ENCODE measurements around the gene CIC.

Gene CIC

GRCh38 chr19:42292042-42292960, 23.2 kb downstream of the CIC start:
- Mint-ChIP-seq H3K36me3 (ENCODE audit: insufficient read depth) (peaks cover 16% of the 10 kb centered on the region), H3K27ac (ENCODE audit: low read depth) (peak overlapping the region; percentile 35), H3K4me1 (peaks cover 12% of the 10 kb centered on the region), H3K9me3 (no peaks in the 10 kb centered on the region), H3K4me3 (no peak overlapping the region), H3K27me3 (no peaks in the 10 kb centered on the region)
- ATAC-seq (replicated peaks; ENCODE audit: extremely low read depth, poor library complexity, severe bottlenecking) (no peak), DNase-seq (ENCODE audit: low spot score in 2 of 2) (no peak)

- ATAC-seq (replicated peaks; ENCODE audit: extremely low read depth, poor library complexity, severe bottlenecking) (no peak), DNase-seq (ENCODE audit: low spot score in 2 of 2) (no peak)
- Mint-ChIP-seq H3K4me3 (no peak overlapping the region), H3K9me3 (no peaks in the 10 kb centered on the region), H3K27ac (ENCODE audit: low read depth) (peak overlapping the region; percentile 56), H3K27me3 (no peaks in the 10 kb centered on the region), H3K36me3 (ENCODE audit: insufficient read depth) (peaks cover 17% of the 10 kb centered on the region), H3K4me1 (peaks cover 12% of the 10 kb centered on the region)
Observed at GRCh38 chr19:42292963-42293362, 23.9 kb downstream of the CIC start.

- no peak for ATAC-seq (replicated peaks; ENCODE audit: extremely low read depth, poor library complexity, severe bottlenecking)
- DNase-seq (ENCODE audit: low spot score in 2 of 2): no peak
- H3K4me1 Mint-ChIP-seq: peaks cover 12% of the 10 kb centered on the region
- peaks cover 19% of the 10 kb centered on the region for H3K36me3 Mint-ChIP-seq (ENCODE audit: insufficient read depth)
- H3K9me3 Mint-ChIP-seq: no peaks in the 10 kb centered on the region
- no peak overlapping the region for H3K4me3 Mint-ChIP-seq
- peak overlapping the region; percentile 56 for H3K27ac Mint-ChIP-seq (ENCODE audit: low read depth)
- no peaks in the 10 kb centered on the region for H3K27me3 Mint-ChIP-seq
Observed at GRCh38 chr19:42293540-42293939, 24.5 kb downstream of the CIC start.

- Mint-ChIP-seq H3K27me3 (no peaks in the 10 kb centered on the region), H3K9me3 (no peaks in the 10 kb centered on the region), H3K4me3 (no peak overlapping the region), H3K27ac (ENCODE audit: low read depth) (peak overlapping the region; percentile 53), H3K36me3 (ENCODE audit: insufficient read depth) (peaks cover 19% of the 10 kb centered on the region), H3K4me1 (peaks cover 12% of the 10 kb centered on the region)
- DNase-seq (ENCODE audit: low spot score in 2 of 2) (no peak), ATAC-seq (replicated peaks; ENCODE audit: extremely low read depth, poor library complexity, severe bottlenecking) (no peak)
Observed at GRCh38 chr19:42293948-42294347, 24.9 kb downstream of the CIC start.

GRCh38 chr19:42294471-42295137, 25.6 kb downstream of the CIC start:
- no peaks in the 10 kb centered on the region for H3K9me3 Mint-ChIP-seq
- no peak for ATAC-seq (replicated peaks; ENCODE audit: extremely low read depth, poor library complexity, severe bottlenecking)
- H3K4me1 Mint-ChIP-seq: peaks cover 12% of the 10 kb centered on the region
- H3K27me3 Mint-ChIP-seq: no peaks in the 10 kb centered on the region
- peaks cover 19% of the 10 kb centered on the region for H3K36me3 Mint-ChIP-seq (ENCODE audit: insufficient read depth)
- no peak overlapping the region for H3K4me3 Mint-ChIP-seq
- H3K27ac Mint-ChIP-seq (ENCODE audit: low read depth): peak overlapping the region; percentile 53
- no peak for DNase-seq (ENCODE audit: low spot score in 2 of 2)

GRCh38 chr19:42295342-42295741, 26.3 kb downstream of the CIC start:
- Mint-ChIP-seq H3K36me3 (ENCODE audit: insufficient read depth) (peaks cover 22% of the 10 kb centered on the region), H3K27ac (ENCODE audit: low read depth) (no peak overlapping the region), H3K4me1 (peaks cover 12% of the 10 kb centered on the region), H3K9me3 (no peaks in the 10 kb centered on the region), H3K4me3 (no peak overlapping the region), H3K27me3 (no peaks in the 10 kb centered on the region)
- ATAC-seq (replicated peaks; ENCODE audit: extremely low read depth, poor library complexity, severe bottlenecking) (no peak), DNase-seq (ENCODE audit: low spot score in 2 of 2) (no peak)

- ATAC-seq (replicated peaks; ENCODE audit: extremely low read depth, poor library complexity, severe bottlenecking) (peak; percentile 87), DNase-seq (ENCODE audit: low spot score in 2 of 2) (peak; percentile 83 to 94)
- Mint-ChIP-seq H3K9me3 (no peaks in the 10 kb centered on the region), H3K27ac (ENCODE audit: low read depth) (no peak overlapping the region), H3K4me1 (peaks cover 12% of the 10 kb centered on the region), H3K4me3 (no peak overlapping the region), H3K36me3 (ENCODE audit: insufficient read depth) (peaks cover 19% of the 10 kb centered on the region), H3K27me3 (no peaks in the 10 kb centered on the region)
Observed at GRCh38 chr19:42295831-42296525, 26.9 kb downstream of the CIC start.

- no peak overlapping the region for H3K27ac Mint-ChIP-seq (ENCODE audit: low read depth)
- ATAC-seq (replicated peaks; ENCODE audit: extremely low read depth, poor library complexity, severe bottlenecking) (no peak), DNase-seq (ENCODE audit: low spot score in 2 of 2) (no peak)
- no peak overlapping the region for H3K4me3 Mint-ChIP-seq
- H3K36me3 Mint-ChIP-seq (ENCODE audit: insufficient read depth): peaks cover 15% of the 10 kb centered on the region
- H3K4me1 Mint-ChIP-seq: peaks cover 16% of the 10 kb centered on the region
- H3K9me3 Mint-ChIP-seq: no peaks in the 10 kb centered on the region
- no peaks in the 10 kb centered on the region for H3K27me3 Mint-ChIP-seq
Observed at GRCh38 chr19:42297039-42297438, 28.0 kb downstream of the CIC start.

GRCh38 chr19:42301646-42302203, 32.7 kb downstream of the CIC start, which contains the start of gene PRR19:
Gene PRR19, plus strand, starts transcription at chr19:42302132. Its CDS starts 7,453 bp downstream, at chr19:42309585.
- H3K4me1 Mint-ChIP-seq: peaks cover 26% of the 10 kb centered on the region
- H3K9me3 Mint-ChIP-seq: no peaks in the 10 kb centered on the region
- H3K4me3 Mint-ChIP-seq: peak within 1 kb of the TSS; percentile 82
- H3K27ac Mint-ChIP-seq (ENCODE audit: low read depth): peak within 1 kb of the TSS; percentile 41
- no peak for DNase-seq (ENCODE audit: low spot score in 2 of 2)
- H3K36me3 Mint-ChIP-seq (ENCODE audit: insufficient read depth): peaks cover 11% of the 10 kb centered on the region
- H3K27me3 Mint-ChIP-seq: no peaks in the 10 kb centered on the region
- ATAC-seq (replicated peaks; ENCODE audit: extremely low read depth, poor library complexity, severe bottlenecking): peak; percentile 8

GRCh38 chr19:42303101-42303464, 34.0 kb downstream of the CIC start:
- peaks cover 26% of the 10 kb centered on the region for H3K4me1 Mint-ChIP-seq
- no peaks in the 10 kb centered on the region for H3K9me3 Mint-ChIP-seq
- no peaks in the 10 kb centered on the region for H3K27me3 Mint-ChIP-seq
- peaks cover 9% of the 10 kb centered on the region for H3K36me3 Mint-ChIP-seq (ENCODE audit: insufficient read depth)
- DNase-seq (ENCODE audit: low spot score in 2 of 2) (no peak), ATAC-seq (replicated peaks; ENCODE audit: extremely low read depth, poor library complexity, severe bottlenecking) (no peak)
- H3K4me3 Mint-ChIP-seq: peak overlapping the region; percentile 82
- H3K27ac Mint-ChIP-seq (ENCODE audit: low read depth): peak overlapping the region; percentile 70

- DNase-seq (ENCODE audit: low spot score in 2 of 2) (no peak), ATAC-seq (replicated peaks; ENCODE audit: extremely low read depth, poor library complexity, severe bottlenecking) (no peak)
- Mint-ChIP-seq H3K27me3 (no peaks in the 10 kb centered on the region), H3K27ac (ENCODE audit: low read depth) (peak overlapping the region; percentile 70), H3K9me3 (no peaks in the 10 kb centered on the region), H3K4me3 (no peak overlapping the region), H3K4me1 (peaks cover 26% of the 10 kb centered on the region), H3K36me3 (ENCODE audit: insufficient read depth) (peaks cover 7% of the 10 kb centered on the region)
Observed at GRCh38 chr19:42303876-42304275, 34.8 kb downstream of the CIC start.

- Mint-ChIP-seq H3K9me3 (no peaks in the 10 kb centered on the region), H3K27me3 (peaks cover 13% of the 10 kb centered on the region), H3K27ac (ENCODE audit: low read depth) (no peak overlapping the region), H3K4me1 (peaks cover 20% of the 10 kb centered on the region), H3K4me3 (no peak overlapping the region), H3K36me3 (ENCODE audit: insufficient read depth) (peaks cover 4% of the 10 kb centered on the region)
- DNase-seq (ENCODE audit: low spot score in 2 of 2) (no peak), ATAC-seq (replicated peaks; ENCODE audit: extremely low read depth, poor library complexity, severe bottlenecking) (no peak)
Observed at GRCh38 chr19:42306646-42307045, 37.6 kb downstream of the CIC start.
